Measurements from ENCODE around the gene ITGB3. TPM values are rescaled to one million over a fixed set of nuclear protein-coding genes. Genes with fewer than 3 reads are reported as not detected.

Gene ITGB3
- total RNA-seq, result 3.7 and 11.1 TPM in 2 replicates

GRCh38 chr17:47253541-47254402 is at the start of gene ITGB3:
TSS of gene ITGB3 (plus strand) at chr17:47253827. CDS start at chr17:47253862, 35 bp downstream.

GRCh38 chr17:47208744-47209488 is 44.7 kb upstream of the ITGB3 start, which contains the start of gene MYL4:
TSS of gene MYL4 (plus strand) at chr17:47209348. CDS start at chr17:47209423, 75 bp downstream.

GRCh38 chr17:47323382-47324223 is 70.0 kb downstream of the ITGB3 start, which contains the start of gene EFCAB13:
TSS of gene EFCAB13 (plus strand) at chr17:47323955. CDS start at chr17:47328354, 4,399 bp downstream.

Other genes with a start within 250 kb of the ITGB3 start
- gene CDC27, start 64.5 kb upstream of the ITGB3 start, total RNA-seq, result 24.4 and 48.5 TPM in 2 replicates
- gene MYL4, start 44.5 kb upstream of the ITGB3 start, total RNA-seq, result 7.5 TPM in 1 of 2 replicates, not detected in the other
- 0.51 and 1.4 TPM in 2 replicates for gene EFCAB13, start 70.1 kb downstream of the ITGB3 start, total RNA-seq

Data from pericardium fibroblast (primary cell).